Stomach (tissue), 9 donors: ENCODE results near the gene FBXL17. TPM values are rescaled to one million over a fixed set of nuclear protein-coding genes. Genes with fewer than 3 reads are reported as not detected.

Source experiments
- DNase-seq, 2 donors: peaks; one replicate each; pipeline versions ENCODE4 v3.0.0 to v3.0.0-alpha.2; 2013 to 2019
- H3K27ac ChIP-seq, 5 donors: fragments of 200-600 bp in 4 of 5; sonication (generic) in 4 of 5; one replicate each; pipeline ENCODE4 v1.5.1; 2013 to 2019; ENCODE audit warnings: mild to moderate bottlenecking in 1 of 5, moderate library complexity in 1 of 5
- H3K27me3 ChIP-seq, 3 donors: fragments of 200-600 bp; sonication (generic); one replicate each; pipeline ENCODE4 v1.5.1; 2017 to 2019; ENCODE audit warnings: mixed run types in 1 of 3
- H3K36me3 ChIP-seq, 4 donors: fragments of 200-600 bp; sonication (generic); 1 replicate in 3 of 4; 2 replicates in 1 of 4; pipeline ENCODE4 v1.5.1; 2016 to 2019
- H3K4me1 ChIP-seq, 4 donors: fragments of 200-600 bp; sonication (generic); one replicate each; pipeline ENCODE4 v1.5.1; 2016 to 2019
- H3K4me3 ChIP-seq, 4 donors: fragments of 200-600 bp; sonication (generic) in 3 of 4; one replicate each; pipeline ENCODE4 v1.5.1; 2016 to 2019; ENCODE audit warnings: mild to moderate bottlenecking in 1 of 4
- H3K9me3 ChIP-seq, 4 donors: fragments of 200-600 bp; sonication (generic); one replicate each; pipeline ENCODE4 v1.5.1; 2016 to 2019
- CTCF ChIP-seq, 7 experiments: fragments of 450-650 bp in 4 of 7; fragments of 200-600 bp in 3 of 7; sonication (generic) in 3 of 7; IDR thresholded peaks; one replicate each; pipeline ENCODE4 v1.5.1; 2016 to 2019; ENCODE audit warnings: antibody characterized with exemption in 7 of 7, control low read depth in 2 of 7, mild to moderate bottlenecking in 1 of 7
- EP300 ChIP-seq: sonication (generic); formaldehyde crosslinking; IDR thresholded peaks from one replicate; pipeline ENCODE4 v1.6.1; 2017; ENCODE audit warnings: antibody characterized with exemption
- POLR2A ChIP-seq, 4 donors: fragments of 450-650 bp; IDR thresholded peaks; one replicate each; pipeline ENCODE4 v1.6.1; 2016; ENCODE audit warnings: antibody characterized with exemption in 4 of 4, control low read depth in 2 of 4, mild to moderate bottlenecking in 1 of 4, moderate library complexity in 1 of 4
- POLR2AphosphoS5 ChIP-seq, 3 donors: sonication (generic); formaldehyde crosslinking; IDR thresholded peaks; one replicate each; pipeline ENCODE4 v1.6.1; 2016; ENCODE audit warnings: antibody characterized with exemption in 3 of 3
- WGBS, 5 donors: extraction: QIAGEN DNeasy Blood & Tissue Kit in 3 of 5; methylation state at CpG; one replicate each; pipeline versions ENCODE4 v1.1.5 to v1.1.7; 2013 to 2018; 5-methylcytosine and 5-hydroxymethylcytosine counted together
- intact Hi-C: fragments of 100-400 bp; cut with DNase I; formaldehyde crosslinking; loops from one replicate; pipeline ENCODE4 v1.15.1; 2023; ENCODE audit warnings: low total_unique reads
- polyA plus RNA-seq, 3 donors: library from polyadenylated mRNA; stranded (reverse); fragments of 200-250 nt; gene quantifications; one replicate each; pipeline ENCODE4 v1.2.3, GENCODE V29; 2013
- total RNA-seq, 5 donors: library from RNA; depleted of rRNA; stranded (reverse); fragments of >200 nt; gene quantifications; one replicate each; pipeline versions ENCODE4 v1.1.0 to v1.2.3, GENCODE V29; 2014 to 2016
- donor health status: healthy with polysubstance abuse.
- donor health status: Bipolar disorder and iron deficiency.
- donor health status: healthy.

FBXL17 gene
- total and polyA plus RNA-seq, 8 donors: 3.8 to 28.0 (median 14.4) TPM

- intact Hi-C loops: no loop called here
- Histone ChIP-seq H3K27me3 (no peaks in the 10 kb centered on the region), H3K4me3 (no peak overlapping the region), H3K27ac (no peak overlapping the region), H3K4me1 (no peaks in the 10 kb centered on the region), H3K36me3 (no peaks in the 10 kb centered on the region), H3K9me3 (no peaks in the 10 kb centered on the region)
- no peak for DNase-seq
- WGBS, 5 donors: 89 to 98% (median 95%) methylated on average over 1 of the region's 1 CpG
- TF ChIP-seq EP300 (no peak), CTCF (IDR thresholded peaks at IDR 0.05) (no peak), POLR2AphosphoS5 (IDR thresholded peaks at IDR 0.05) (no peak), POLR2A (IDR thresholded peaks at IDR 0.05) (no peak)
Measured at GRCh38 chr5:108303086-108303485, 78.8 kb downstream of the FBXL17 start.

- Histone ChIP-seq H3K36me3 (no peaks in the 10 kb centered on the region), H3K27ac (no peak overlapping the region), H3K4me3 (no peak overlapping the region), H3K9me3 (no peaks in the 10 kb centered on the region), H3K27me3 (no peaks in the 10 kb centered on the region), H3K4me1 (no peaks in the 10 kb centered on the region)
- DNase-seq: no peak
- intact Hi-C loops: no loop called here
- TF ChIP-seq POLR2AphosphoS5 (IDR thresholded peaks at IDR 0.05) (no peak), CTCF (IDR thresholded peaks at IDR 0.05) (no peak), EP300 (no peak), POLR2A (IDR thresholded peaks at IDR 0.05) (no peak)
Measured at GRCh38 chr5:108297042-108297601, 84.8 kb downstream of the FBXL17 start.

- Histone ChIP-seq H3K4me3 (no peak overlapping the region), H3K36me3 (no peaks in the 10 kb centered on the region), H3K27ac (peak overlapping the region in 1 of 5 donors; percentile 64), H3K27me3 (no peaks in the 10 kb centered on the region), H3K9me3 (no peaks in the 10 kb centered on the region), H3K4me1 (no peaks in the 10 kb centered on the region)
- DNase-seq: no peak
- no peak for TF ChIP-seq POLR2A (IDR thresholded peaks at IDR 0.05)
- TF ChIP-seq POLR2AphosphoS5 (IDR thresholded peaks at IDR 0.05): no peak
- no peak for TF ChIP-seq CTCF (IDR thresholded peaks at IDR 0.05)
- TF ChIP-seq EP300: no peak
- intact Hi-C loops: no loop called here
- WGBS, 5 donors: 37 to 71% (median 39%) methylated on average over 2 of the region's 2 CpGs
Measured at GRCh38 chr5:108295578-108296368, 86.1 kb downstream of the FBXL17 start.

GRCh38 chr5:108280960-108281569, 100.8 kb downstream of the FBXL17 start:
- no peak for TF ChIP-seq POLR2AphosphoS5 (IDR thresholded peaks at IDR 0.05)
- no peak for TF ChIP-seq CTCF (IDR thresholded peaks at IDR 0.05)
- no peak for TF ChIP-seq POLR2A (IDR thresholded peaks at IDR 0.05)
- TF ChIP-seq EP300: no peak
- Histone ChIP-seq H3K27me3 (no peaks in the 10 kb centered on the region), H3K36me3 (peaks cover 0 to 7% (median 0%) of the 10 kb centered on the region in 4 donors), H3K4me3 (no peak overlapping the region), H3K9me3 (peaks cover 0 to 10% (median 3%) of the 10 kb centered on the region in 4 donors), H3K4me1 (peaks cover 0 to 13% (median 0%) of the 10 kb centered on the region in 4 donors), H3K27ac (no peak overlapping the region)
- no peak for DNase-seq
- intact Hi-C loops: no loop called here
